IMR-90 (cell line): ENCODE measurements around the gene MAGI1. TPM values are rescaled to one million over a fixed set of nuclear protein-coding genes. Genes with fewer than 3 reads are reported as not detected.

Experiments
- ATAC-seq: fragments of 200-7000 bp; cut with Tn5 transposase; 2 replicates; pipeline ENCODE4 v1.9.1; 2020; ENCODE audit warnings: low read depth, mild to moderate bottlenecking, moderate library complexity
- BruUV-seq: library from RNA; stranded (reverse); fragments of 400-500 nt; replicated peaks from 2 replicates; lab custom pipeline; 2021; lab: Mats Ljungman, UMichigan
- CTCF ChIA-PET: fragments of 300-600 bp; formaldehyde crosslinking; extraction: SDS; loops from one replicate; lab custom pipeline; 2021; ENCODE audit warnings: antibody characterized with exemption; lab: Yijun Ruan, JAX
- POLR2A ChIA-PET: fragments of 300-600 bp; sonication (Branson Sonifier 250); formaldehyde crosslinking; loops from one replicate; lab custom pipeline; 2022; ENCODE audit warnings: antibody characterized with exemption; ENCODE audit not compliant: unreplicated experiment; lab: Charles Lee
- DNase-seq: peaks from one replicate; pipeline ENCODE4 v3.0.0; 2013
- H2AFZ ChIP-seq: replicated peaks from 2 replicates; pipeline ENCODE3; 2013; ENCODE audit warnings: low read length, mild to moderate bottlenecking; ENCODE audit not compliant: poor library complexity
- H2AK5ac ChIP-seq: 2 replicates; pipeline ENCODE4 v1.6.1; 2013; ENCODE audit warnings: low read depth, low read length, inconsistent platforms
- H2AK9ac ChIP-seq: replicated peaks from 2 replicates; pipeline ENCODE3; 2013; ENCODE audit warnings: mild to moderate bottlenecking, low read depth, low read length, moderate library complexity; ENCODE audit not compliant: poor library complexity
- H2BK120ac ChIP-seq: 2 replicates; pipeline ENCODE4 v1.6.1; 2013; ENCODE audit warnings: low read depth, low read length, inconsistent platforms
- H2BK15ac ChIP-seq: 3 replicates; pipeline ENCODE4 v1.6.1; 2013; ENCODE audit warnings: low read depth, low read length, inconsistent platforms
- H2BK20ac ChIP-seq: 2 replicates; pipeline ENCODE4 v1.6.1; 2013; ENCODE audit warnings: low read depth, mild to moderate bottlenecking, inconsistent platforms, low read length, moderate library complexity
- H2BK5ac ChIP-seq: 2 replicates; pipeline ENCODE4 v1.6.1; 2013; ENCODE audit warnings: mild to moderate bottlenecking, low read depth, low read length, inconsistent platforms; ENCODE audit not compliant: poor library complexity, severe bottlenecking
- H3K14ac ChIP-seq: replicated peaks from 2 replicates; pipeline ENCODE4 v1.6.1; 2013; ENCODE audit warnings: low read depth, low read length, inconsistent platforms
- H3K18ac ChIP-seq: 2 replicates; pipeline ENCODE4 v1.6.1; 2013; ENCODE audit warnings: low read depth, low read length, control low read depth
- H3K23ac ChIP-seq: 2 replicates; pipeline ENCODE4 v1.6.1; 2013; ENCODE audit warnings: low read depth, low read length, inconsistent platforms
- H3K27ac ChIP-seq: 2 replicates; pipeline ENCODE4 v1.5.1; 2013; ENCODE audit warnings: mild to moderate bottlenecking, control low read depth, low read length; ENCODE audit not compliant: insufficient read depth
- H3K27me3 ChIP-seq: 2 replicates; pipeline ENCODE4 v1.6.1; 2013; ENCODE audit warnings: low read length; ENCODE audit not compliant: control insufficient read depth, insufficient read depth
- H3K36me3 ChIP-seq: 2 replicates; pipeline ENCODE4 v1.6.1; 2013; ENCODE audit warnings: low read length, mixed read lengths; ENCODE audit not compliant: control insufficient read depth, insufficient read depth
- H3K4ac ChIP-seq: 2 replicates; pipeline ENCODE4 v1.6.1; 2013; ENCODE audit warnings: low read depth, low read length, inconsistent platforms
- H3K4me1 ChIP-seq: 2 replicates; pipeline ENCODE4 v1.6.1; 2013; ENCODE audit warnings: low read length, mixed read lengths; ENCODE audit not compliant: control insufficient read depth, insufficient read depth
- H3K4me2 ChIP-seq: 2 replicates; pipeline ENCODE4 v1.6.1; 2013; ENCODE audit warnings: low read depth, mild to moderate bottlenecking, control low read depth, low read length, moderate library complexity
- H3K4me3 ChIP-seq: 2 replicates; pipeline ENCODE4 v1.5.1; 2013; ENCODE audit warnings: low read depth, mild to moderate bottlenecking, control low read depth, low read length, moderate library complexity; ENCODE audit not compliant: insufficient read depth
- H3K56ac ChIP-seq: 2 replicates; pipeline ENCODE4 v1.6.1; 2013; ENCODE audit warnings: low read length, inconsistent platforms; ENCODE audit not compliant: insufficient read depth; ENCODE audit errors: extremely low read depth
- H3K79me1 ChIP-seq, 2 experiments: 2 replicates each; pipeline ENCODE4 v1.6.1; 2013; ENCODE audit warnings: low read length in 2 of 2, inconsistent platforms in 1 of 2, low read depth in 1 of 2
- H3K9ac ChIP-seq: 2 replicates; pipeline ENCODE4 v1.6.1; 2013; ENCODE audit warnings: low read depth, low read length, control low read depth
- H3K9me1 ChIP-seq: 2 replicates; pipeline ENCODE4 v1.6.1; 2013; ENCODE audit warnings: low read length, inconsistent platforms; ENCODE audit not compliant: insufficient read depth
- H3K9me3 ChIP-seq: 2 replicates; pipeline ENCODE4 v1.6.1; 2013; ENCODE audit warnings: low read length; ENCODE audit not compliant: control insufficient read depth, insufficient read depth
- H4K20me1 ChIP-seq: 2 replicates; pipeline ENCODE4 v1.6.1; 2013; ENCODE audit warnings: low read length, inconsistent platforms; ENCODE audit not compliant: insufficient read depth
- H4K5ac ChIP-seq: 2 replicates; pipeline ENCODE4 v1.6.1; 2013; ENCODE audit warnings: mild to moderate bottlenecking, low read depth, low read length, control low read depth
- H4K8ac ChIP-seq, 2 experiments: 2 replicates each; pipeline ENCODE4 v1.6.1; 2013; ENCODE audit warnings: low read depth in 2 of 2, low read length in 2 of 2, control low read depth in 1 of 2, inconsistent platforms in 1 of 2
- H4K91ac ChIP-seq: 2 replicates; pipeline ENCODE4 v1.6.1; 2013; ENCODE audit warnings: low read depth, low read length, inconsistent platforms; ENCODE audit not compliant: insufficient read depth
- CHD1 ChIP-seq: IDR thresholded peaks from 2 replicates; pipeline ENCODE4 v1.6.1; 2012; ENCODE audit warnings: low read depth, low read length, improper control_type of control experiment
- FOS ChIP-seq: fragments of 150-350 bp; IDR thresholded peaks from 2 replicates; pipeline ENCODE4 v1.6.1; 2016; ENCODE audit warnings: low read depth, low read length
- MAFK ChIP-seq: IDR thresholded peaks from 2 replicates; pipeline ENCODE4 v1.6.1; 2012; ENCODE audit warnings: low read depth, low read length, improper control_type of control experiment
- MXI1 ChIP-seq: IDR thresholded peaks from 2 replicates; pipeline ENCODE4 v1.6.1; 2012; ENCODE audit warnings: low read depth, mild to moderate bottlenecking, low read length, moderate library complexity, borderline replicate concordance
- POLR2A ChIP-seq: IDR thresholded peaks from 2 replicates; pipeline ENCODE4 v1.6.1; 2012; ENCODE audit warnings: mild to moderate bottlenecking, low read depth, low read length
- RAD21 ChIP-seq: IDR thresholded peaks from 2 replicates; pipeline ENCODE4 v1.6.1; 2012; ENCODE audit warnings: low read length, improper control_type of control experiment
- RFX5 ChIP-seq: IDR thresholded peaks from 2 replicates; pipeline ENCODE4 v1.8.0; 2012; ENCODE audit warnings: low read depth, mild to moderate bottlenecking, low read length, moderate library complexity
- SMC3 ChIP-seq: fragments of 150-350 bp; IDR thresholded peaks from 2 replicates; pipeline ENCODE4 v1.6.1; 2016; ENCODE audit warnings: low read depth, mild to moderate bottlenecking, antibody characterized with exemption, low read length, moderate library complexity
- WGBS, 2 experiments: methylation state at CpG; one replicate each; pipeline versions ENCODE4 v1.1.5 to v1.1.7; 2013; ENCODE audit warnings: missing lambda C conversion rate in 2 of 2; ENCODE audit not compliant: insufficient read length in 1 of 2; ENCODE audit errors: extremely low coverage in 2 of 2; 5-methylcytosine and 5-hydroxymethylcytosine counted together
- dilution Hi-C: fragments of 300-500 bp; cut with HindIII; formaldehyde crosslinking; loops from one replicate; pipeline ENCODE4 v1.14.3; 2018; ENCODE audit warnings: low sequenced_read_pairs; ENCODE audit not compliant: unreplicated experiment
- in situ Hi-C: fragments of 300-500 bp; cut with MboI; formaldehyde crosslinking; loops from 3 replicates; pipeline ENCODE4 v1.14.3; 2019; ENCODE audit warnings: low sequenced_read_pairs, inconsistent platforms, mixed read lengths
- intact Hi-C: fragments of 100-400 bp; cut with micrococcal nuclease; formaldehyde crosslinking; loops from 2 replicates; pipeline ENCODE4 v1.10.0; 2022
- polyA plus RNA-seq, 3 experiments: library from polyadenylated mRNA; depleted of rRNA; stranded (reverse); fragments of >200 nt; gene quantifications; 2 replicates each; pipeline ENCODE4 v1.2.3, GENCODE V29; 2012; ENCODE audit warnings: low replicate concordance in 1 of 3
- total RNA-seq: library from RNA; depleted of rRNA; stranded (reverse); fragments of >200 nt; gene quantifications from 2 replicates; pipeline ENCODE4 v1.2.3, GENCODE V29; 2012

Gene MAGI1
- total and polyA plus RNA-seq, 2 of the 4 experiments (the other 2 are of a cell fraction), result 14.5 to 24.2 TPM

DNA sequence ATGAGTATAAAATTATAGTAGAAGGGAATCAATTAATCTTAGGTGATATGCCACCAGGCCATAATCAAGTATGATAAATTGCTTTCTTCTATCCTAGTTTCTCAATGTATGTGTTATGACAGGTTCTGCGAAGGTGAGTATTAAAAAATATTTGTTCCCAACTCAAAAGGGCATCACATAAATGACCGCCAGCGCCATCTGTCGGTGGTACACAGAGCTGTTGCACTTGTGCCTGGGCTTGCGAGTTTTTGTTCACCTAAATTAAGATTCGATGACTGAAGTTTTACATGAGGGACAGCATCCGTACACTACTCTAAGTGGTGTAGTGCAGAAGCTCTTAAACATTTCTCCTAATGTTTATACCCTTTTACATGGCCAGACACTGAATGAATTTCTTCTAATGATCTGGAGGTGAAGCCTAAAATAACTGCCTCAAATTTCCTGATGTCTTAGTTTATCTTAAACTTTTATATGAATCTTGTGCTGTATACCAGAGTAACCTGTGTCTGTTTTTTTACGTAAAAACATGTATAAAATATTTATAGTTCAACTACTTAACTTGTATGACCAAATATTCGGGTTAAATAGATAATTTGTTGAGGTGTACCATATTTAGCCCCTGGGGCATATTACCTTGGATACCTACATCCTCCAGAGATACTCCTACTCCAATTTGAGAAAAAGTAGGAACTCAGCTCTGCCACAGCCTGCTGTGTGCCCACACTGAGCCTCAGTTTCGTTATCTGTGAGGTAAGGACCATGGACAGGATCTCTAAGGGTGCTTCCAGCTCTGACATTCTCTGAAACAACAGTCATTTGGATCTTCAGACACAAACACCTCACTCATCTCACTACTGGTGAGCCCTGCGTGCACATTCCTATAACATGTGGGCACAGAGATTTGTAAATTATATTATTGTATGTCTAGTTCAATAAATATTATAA is 365.6 kb downstream of the MAGI1 start (continued):
- TF ChIP-seq RAD21 (peak; percentile 69), MXI1 (no peak)

GRCh38 chr3:65672061-65672460 is 366.7 kb downstream of the MAGI1 start:
- TF ChIP-seq MXI1 (no peak), FOS (no peak), SMC3 (no peak), POLR2A (no peak), CHD1 (no peak), RFX5 (no peak), MAFK (no peak), RAD21 (no peak)
- Histone ChIP-seq H2BK5ac (no peak overlapping the region), H2AFZ (no peak overlapping the region), H2BK20ac (no peak overlapping the region), H4K20me1 (no peaks in the 10 kb centered on the region; the same call in 1 of the 2 replicates), H2BK120ac (no peak overlapping the region), H3K14ac (no peak overlapping the region), H2AK5ac (no peak overlapping the region), H3K9me1 (no peaks in the 10 kb centered on the region), H3K4me1 (no peaks in the 10 kb centered on the region), H4K91ac (no peak overlapping the region), H3K27ac (no peak overlapping the region), H3K36me3 (no peaks in the 10 kb centered on the region), H2AK9ac (no peak overlapping the region), H2BK15ac (no peak overlapping the region), H3K9ac (no peak overlapping the region), H3K23ac (no peak overlapping the region), H3K56ac (no peak overlapping the region), H4K5ac (no peak overlapping the region), H3K18ac (no peak overlapping the region), H3K79me1 (peaks cover 11 to 23% of the 10 kb centered on the region in 2 experiments), H3K4me3 (no peak overlapping the region), H3K4me2 (no peak overlapping the region), H3K9me3 (no peaks in the 10 kb centered on the region), H3K27me3 (no peaks in the 10 kb centered on the region), H3K4ac (no peak overlapping the region), H4K8ac (no peak overlapping the region)
- no peak for ATAC-seq
- WGBS, 2 experiments, result no CpG with 5 or more reads among the region's 1 CpG
- CTCF ChIA-PET, result interaction anchor here (0.9 to 1.1 kb wide), 2 partner anchors 10 to 64 kb away, joined by 3 read pairs; no protein-coding TSS in a partner anchor
- DNase-seq, result no peak
- in situ Hi-C loops (loop anchor here (10.0 kb wide), 1 partner anchor 237 kb away; no protein-coding TSS in a partner anchor), dilution Hi-C loops (no loop called here), intact Hi-C loops (no loop called here)
- no TSS peak for BruUV-seq
- POLR2A ChIA-PET, result no interaction called here
